ENCODE data around the gene EGLN2. TPM values are rescaled to one million over a fixed set of nuclear protein-coding genes. Genes with fewer than 3 reads are reported as not detected.

The EGLN2 gene
- total RNA-seq, 1 experiment from 2014 or later, result 131 TPM

DNA sequence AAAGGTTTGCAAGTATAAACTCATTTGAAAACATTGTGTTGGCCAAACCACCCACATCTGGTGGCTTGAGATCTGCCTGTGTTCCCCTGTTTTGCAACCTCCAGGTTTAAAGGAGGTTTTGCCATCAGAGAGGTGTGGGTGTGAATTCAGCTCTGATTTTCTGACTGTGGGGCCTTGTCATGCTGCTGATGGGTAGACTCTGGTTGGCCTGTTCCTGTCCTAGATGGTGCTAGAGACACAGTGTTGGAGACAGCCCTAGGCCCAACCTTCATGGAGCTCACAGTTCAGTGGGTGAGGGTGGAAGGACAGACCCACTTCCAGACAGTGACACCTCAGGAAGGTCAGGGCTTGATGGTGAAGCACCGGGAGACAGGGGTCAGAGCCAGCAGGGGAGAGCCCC lies 13.5 kb upstream of the EGLN2 start:
- no CpG with 5 or more reads among the region's 1 CpG for WGBS (ENCODE audit: extremely low coverage, insufficient read length, low lambda C conversion rate)
- peak overlapping the region in 1 of 3 experiments; percentile 57; a peak in 3 of 7 replicates for H3K27ac Mint-ChIP-seq

More for the DNA sequence above, 13.5 kb upstream of the EGLN2 start:
- Mint-ChIP-seq H3K9me3 (no peaks in the 10 kb centered on the region), H3K36me3 (ENCODE audit: insufficient read depth in 1 of 3, low read depth in 3 of 3) (peaks cover 6 to 23% (median 14%) of the 10 kb centered on the region in 3 experiments; a peak in 6 of 7 replicates), H3K27me3 (ENCODE audit: low read depth) (no peaks in the 10 kb centered on the region), H3K4me3 (no peak overlapping the region), H3K4me1 (peaks cover 4 to 6% of the 10 kb centered on the region in 2 experiments; a peak in 2 of 4 replicates)
- Histone ChIP-seq H3T11ph (ENCODE audit: low read length) (no peak overlapping the region), H2BK5ac (ENCODE audit: insufficient read length, low read length) (no peak overlapping the region), H2BK15ac (ENCODE audit: low read depth, low read length) (no peak overlapping the region), H3K79me2 (ENCODE audit: insufficient read depth, low read length) (no peaks in the 10 kb centered on the region), H3K14ac (ENCODE audit: insufficient read depth, low read length) (no peak overlapping the region), H3K27ac (ENCODE audit: insufficient read length, low read depth, low read length) (no peak overlapping the region), H3K23me2 (ENCODE audit: insufficient read length, low read depth, low read length, poor library complexity, severe bottlenecking) (no peaks in the 10 kb centered on the region), H4K8ac (replicated peaks; ENCODE audit: insufficient read length, low read depth, low read length) (no peak overlapping the region), H3K56ac (ENCODE audit: insufficient read length, low read depth, low read length) (no peak overlapping the region), H3K27me3 (ENCODE audit: insufficient read depth, low read length) (no peaks in the 10 kb centered on the region), H2BK12ac (ENCODE audit: insufficient read length, low read depth, low read length) (no peak overlapping the region), H3K79me1 (ENCODE audit: insufficient read depth, low read depth, low read length, poor library complexity, severe bottlenecking) (no peaks in the 10 kb centered on the region), H3K9me3 (ENCODE audit: control insufficient read depth, low read depth, low read length) (no peaks in the 10 kb centered on the region), H3K23ac (ENCODE audit: insufficient read length, low read depth, low read length) (no peak overlapping the region), H3K18ac (ENCODE audit: insufficient read length, low read depth, low read length) (no peak overlapping the region), H2BK20ac (ENCODE audit: low read depth, low read length, poor library complexity, severe bottlenecking) (no peak overlapping the region), H4K91ac (ENCODE audit: insufficient read length, low read depth, low read length) (no peak overlapping the region), H4K5ac (ENCODE audit: insufficient read length, low read depth, low read length) (no peak overlapping the region), H2AK5ac (ENCODE audit: insufficient read length, low read length) (no peak overlapping the region), H3K4me1 (ENCODE audit: insufficient read depth, low read length) (no peaks in the 10 kb centered on the region), H3K9ac (ENCODE audit: extremely low read depth, insufficient read length, low read length) (no peak overlapping the region), H2BK120ac (ENCODE audit: low read depth, low read length, poor library complexity, severe bottlenecking) (no peak overlapping the region), H4K20me1 (ENCODE audit: control insufficient read depth, insufficient read depth, insufficient read length) (no peaks in the 10 kb centered on the region), H3K4me2 (ENCODE audit: insufficient read depth, insufficient read length, low read length) (no peak overlapping the region), H2AFZ (ENCODE audit: low read length) (no peak overlapping the region), H3K4ac (ENCODE audit: low read depth, low read length) (no peak overlapping the region)
- TF ChIP-seq, protein P1, sequence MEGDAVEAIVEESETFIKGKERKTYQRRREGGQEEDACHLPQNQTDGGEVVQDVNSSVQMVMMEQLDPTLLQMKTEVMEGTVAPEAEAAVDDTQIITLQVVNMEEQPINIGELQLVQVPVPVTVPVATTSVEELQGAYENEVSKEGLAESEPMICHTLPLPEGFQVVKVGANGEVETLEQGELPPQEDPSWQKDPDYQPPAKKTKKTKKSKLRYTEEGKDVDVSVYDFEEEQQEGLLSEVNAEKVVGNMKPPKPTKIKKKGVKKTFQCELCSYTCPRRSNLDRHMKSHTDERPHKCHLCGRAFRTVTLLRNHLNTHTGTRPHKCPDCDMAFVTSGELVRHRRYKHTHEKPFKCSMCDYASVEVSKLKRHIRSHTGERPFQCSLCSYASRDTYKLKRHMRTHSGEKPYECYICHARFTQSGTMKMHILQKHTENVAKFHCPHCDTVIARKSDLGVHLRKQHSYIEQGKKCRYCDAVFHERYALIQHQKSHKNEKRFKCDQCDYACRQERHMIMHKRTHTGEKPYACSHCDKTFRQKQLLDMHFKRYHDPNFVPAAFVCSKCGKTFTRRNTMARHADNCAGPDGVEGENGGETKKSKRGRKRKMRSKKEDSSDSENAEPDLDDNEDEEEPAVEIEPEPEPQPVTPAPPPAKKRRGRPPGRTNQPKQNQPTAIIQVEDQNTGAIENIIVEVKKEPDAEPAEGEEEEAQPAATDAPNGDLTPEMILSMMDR (conservative IDR thresholded peaks at IDR 0.05), result no peak
- DNase-seq, result no peak
